Ovary (tissue), 3 donors: ENCODE results near the gene SLC26A1.

Experiments
- CTCF ChIP-seq, 3 donors: fragments of 450-650 bp in 2 of 3; fragments of 200-600 bp in 1 of 3; IDR thresholded peaks; one replicate each; pipeline versions ENCODE4 v1.5.1 to v1.8.0; 2016 to 2022; ENCODE audit warnings: antibody characterized with exemption in 3 of 3, mild to moderate bottlenecking in 1 of 3
- EP300 ChIP-seq: sonication (generic); formaldehyde crosslinking; IDR thresholded peaks from one replicate; pipeline ENCODE4 v1.6.1; 2017; ENCODE audit warnings: antibody characterized with exemption
- POLR2A ChIP-seq: fragments of 450-650 bp; IDR thresholded peaks from one replicate; pipeline ENCODE4 v1.6.1; 2017; ENCODE audit warnings: antibody characterized with exemption, mild to moderate bottlenecking, moderate library complexity
- donor health status: DM: no; HTN: no; CAD: no.

GRCh38 chr4:1013225-1014073 lies 20.2 kb upstream of the SLC26A1 start:
- TF ChIP-seq CTCF (IDR thresholded peaks at IDR 0.05): no peak
- no peak for TF ChIP-seq POLR2A
- TF ChIP-seq EP300: no peak
